ENCODE results near the gene DCTN2.
"Not testable (repeated sequence)": the region's sequence is repeated elsewhere in the genome, so short reads cannot be mapped to it uniquely, and the experiment has no call there.

- TF ChIP-seq CTCF, POLR2A (IDR thresholded peaks at IDR 0.05): not testable (repeated sequence)
Measured at GRCh38 chr12:57513677-57514076, 33.3 kb downstream of the DCTN2 start.

Measured in Peyer's patch (tissue), 4 donors.